ENCODE results near the gene CELSR1.

GRCh38 chr22:46564084-46564714, 26.8 kb upstream of the CELSR1 start:
- TF ChIP-seq CTCF (IDR thresholded peaks at IDR 0.05) (no peak), POLR2AphosphoS5 (IDR thresholded peaks at IDR 0.05; ENCODE audit: low read depth, low read length) (no peak), TCF7L2 (IDR thresholded peaks at IDR 0.05; ENCODE audit: low read depth, low read length) (no peak), SIN3A (IDR thresholded peaks at IDR 0.05; ENCODE audit: borderline replicate concordance, insufficient read depth, low read depth, low read length) (no peak)
- TF ChIP-seq, protein P1, sequence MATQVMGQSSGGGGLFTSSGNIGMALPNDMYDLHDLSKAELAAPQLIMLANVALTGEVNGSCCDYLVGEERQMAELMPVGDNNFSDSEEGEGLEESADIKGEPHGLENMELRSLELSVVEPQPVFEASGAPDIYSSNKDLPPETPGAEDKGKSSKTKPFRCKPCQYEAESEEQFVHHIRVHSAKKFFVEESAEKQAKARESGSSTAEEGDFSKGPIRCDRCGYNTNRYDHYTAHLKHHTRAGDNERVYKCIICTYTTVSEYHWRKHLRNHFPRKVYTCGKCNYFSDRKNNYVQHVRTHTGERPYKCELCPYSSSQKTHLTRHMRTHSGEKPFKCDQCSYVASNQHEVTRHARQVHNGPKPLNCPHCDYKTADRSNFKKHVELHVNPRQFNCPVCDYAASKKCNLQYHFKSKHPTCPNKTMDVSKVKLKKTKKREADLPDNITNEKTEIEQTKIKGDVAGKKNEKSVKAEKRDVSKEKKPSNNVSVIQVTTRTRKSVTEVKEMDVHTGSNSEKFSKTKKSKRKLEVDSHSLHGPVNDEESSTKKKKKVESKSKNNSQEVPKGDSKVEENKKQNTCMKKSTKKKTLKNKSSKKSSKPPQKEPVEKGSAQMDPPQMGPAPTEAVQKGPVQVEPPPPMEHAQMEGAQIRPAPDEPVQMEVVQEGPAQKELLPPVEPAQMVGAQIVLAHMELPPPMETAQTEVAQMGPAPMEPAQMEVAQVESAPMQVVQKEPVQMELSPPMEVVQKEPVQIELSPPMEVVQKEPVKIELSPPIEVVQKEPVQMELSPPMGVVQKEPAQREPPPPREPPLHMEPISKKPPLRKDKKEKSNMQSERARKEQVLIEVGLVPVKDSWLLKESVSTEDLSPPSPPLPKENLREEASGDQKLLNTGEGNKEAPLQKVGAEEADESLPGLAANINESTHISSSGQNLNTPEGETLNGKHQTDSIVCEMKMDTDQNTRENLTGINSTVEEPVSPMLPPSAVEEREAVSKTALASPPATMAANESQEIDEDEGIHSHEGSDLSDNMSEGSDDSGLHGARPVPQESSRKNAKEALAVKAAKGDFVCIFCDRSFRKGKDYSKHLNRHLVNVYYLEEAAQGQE (IDR thresholded peaks at IDR 0.05; ENCODE audit: insufficient read depth in 1 of 2, low read depth in 2 of 2, low read length in 1 of 2): no peak
